HG02763 (cell line): Measurements from ENCODE around the gene HECTD2.
"Not testable (repeated sequence)": the region's sequence is repeated elsewhere in the genome, so short reads cannot be mapped to it uniquely, and the experiment has no call there.

ENCODE experiments used
- ATAC-seq: cut with Tn5 transposase; IDR thresholded peaks from one replicate; pipeline ENCODE4 v1.9.1; 2021; ENCODE audit warnings: mild to moderate bottlenecking, moderate library complexity; ENCODE audit not compliant: unreplicated experiment

The HECTD2 gene

DNA sequence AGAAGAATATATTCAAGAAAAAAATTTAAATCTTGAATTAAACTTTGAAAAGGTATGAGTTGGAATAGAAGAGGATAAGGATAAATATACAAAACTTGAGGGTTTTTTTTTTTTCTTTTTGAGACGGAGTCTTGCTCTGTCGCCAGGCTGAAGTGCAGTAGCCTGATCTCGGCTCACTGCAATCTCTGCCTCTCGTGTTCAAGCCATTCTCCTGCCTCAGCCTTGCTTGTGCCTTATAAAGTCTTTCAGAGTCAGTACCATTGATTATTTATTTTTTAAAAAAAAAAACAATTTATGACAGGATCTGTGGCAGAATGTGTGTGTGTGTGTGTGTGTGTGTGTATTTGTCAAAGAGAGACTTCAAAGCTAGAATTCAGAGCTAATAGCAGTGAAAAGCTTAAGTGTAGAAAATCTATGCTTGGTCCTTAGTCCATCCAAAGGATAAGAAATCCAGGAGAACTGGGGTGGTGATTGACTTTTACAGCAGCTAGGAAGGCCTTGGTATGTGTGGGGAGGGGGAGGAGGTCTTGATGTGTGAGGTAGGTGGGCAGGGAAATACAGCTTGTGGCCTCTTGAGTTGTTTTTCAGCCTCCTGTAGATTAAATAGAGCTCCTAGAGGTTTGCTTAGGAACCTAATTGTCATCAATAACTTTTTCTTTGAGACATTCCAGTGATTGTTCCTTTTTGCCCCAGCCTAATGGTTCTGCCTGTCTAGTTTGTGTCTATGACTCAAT is 2.4 kb downstream of the HECTD2 start:
- no peak for ATAC-seq

DNA sequence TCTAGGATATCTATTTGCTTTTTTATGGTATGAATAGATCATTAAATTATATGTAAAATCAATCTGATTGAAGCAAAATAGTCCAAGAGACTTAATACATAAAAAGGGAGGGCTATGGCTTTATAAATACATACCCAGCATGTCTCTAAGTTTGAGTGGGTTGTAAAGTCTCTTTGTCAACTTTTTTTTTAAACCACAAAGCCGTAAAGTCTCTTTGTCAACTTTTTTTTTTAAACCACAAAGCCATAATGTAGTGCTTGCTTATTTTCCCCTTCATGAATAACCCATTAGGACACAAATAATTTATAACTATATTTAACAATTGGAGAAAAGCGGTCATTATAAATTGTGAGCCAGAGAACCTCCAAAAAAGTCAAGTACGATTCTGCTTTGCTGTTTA is 5.7 kb downstream of the HECTD2 start:
- no peak for ATAC-seq

DNA sequence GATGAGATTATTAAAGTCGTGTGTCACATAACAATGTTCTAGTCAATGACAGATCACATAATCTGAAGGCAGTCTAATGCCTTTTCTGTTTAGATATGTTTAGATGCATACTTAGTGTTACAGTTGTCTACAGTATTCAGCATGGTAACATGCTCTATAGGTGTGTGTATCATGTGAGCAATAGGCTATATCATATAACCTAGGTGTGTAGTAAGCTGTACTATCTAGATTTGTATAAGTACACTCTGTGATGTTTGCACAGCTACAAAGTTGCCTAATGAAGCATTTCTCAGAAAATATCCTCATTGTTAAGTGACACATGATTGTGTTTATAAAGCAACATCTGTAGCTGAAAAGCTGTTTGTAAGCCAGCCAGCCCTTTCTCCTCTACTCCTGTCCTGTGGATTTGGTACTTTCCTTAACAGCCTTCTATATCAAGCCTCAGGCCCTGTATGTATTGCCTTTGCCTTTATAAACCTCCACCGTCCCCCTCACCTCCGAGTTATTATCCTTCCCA is 6.3 kb downstream of the HECTD2 start:
- no peak for ATAC-seq

DNA sequence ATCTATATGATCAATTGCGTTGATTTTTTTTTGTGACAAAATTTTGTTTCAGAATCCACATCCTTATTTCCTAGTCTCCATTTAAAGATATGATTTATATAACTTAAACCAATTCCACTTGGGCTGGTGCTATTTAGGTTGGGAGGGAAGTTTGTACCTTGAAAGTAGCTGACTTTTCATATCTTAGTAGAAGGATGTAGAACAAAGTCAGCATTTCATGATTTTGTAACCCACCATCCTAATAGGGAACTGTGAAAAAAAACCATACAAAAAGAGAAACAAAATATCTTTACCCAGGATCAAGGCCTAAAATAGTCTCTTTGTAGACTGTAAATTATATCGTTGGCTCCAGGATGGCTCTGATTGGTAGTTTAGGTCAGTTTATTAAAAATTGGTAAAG is 8.3 kb downstream of the HECTD2 start:
- ATAC-seq, result no peak

DNA sequence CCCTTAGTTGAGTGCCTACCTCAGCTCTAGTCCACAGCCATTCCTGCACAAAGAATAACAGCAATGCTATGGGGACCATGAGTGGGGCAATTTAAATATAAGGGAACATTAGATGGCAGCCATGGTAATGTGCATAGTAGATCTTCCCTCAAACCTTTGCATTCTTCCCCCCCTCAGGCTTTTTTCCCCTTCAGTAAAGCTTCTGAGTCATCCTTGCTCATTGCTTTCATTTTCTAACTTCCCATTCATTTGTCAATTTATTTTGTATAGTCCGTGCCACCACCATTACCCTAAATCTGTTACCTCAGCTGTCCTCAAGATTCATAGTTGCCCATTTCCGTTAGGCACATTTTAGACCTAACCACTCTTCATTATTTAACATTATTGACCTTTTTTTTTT is 10.7 kb downstream of the HECTD2 start:
- ATAC-seq, result no peak

DNA sequence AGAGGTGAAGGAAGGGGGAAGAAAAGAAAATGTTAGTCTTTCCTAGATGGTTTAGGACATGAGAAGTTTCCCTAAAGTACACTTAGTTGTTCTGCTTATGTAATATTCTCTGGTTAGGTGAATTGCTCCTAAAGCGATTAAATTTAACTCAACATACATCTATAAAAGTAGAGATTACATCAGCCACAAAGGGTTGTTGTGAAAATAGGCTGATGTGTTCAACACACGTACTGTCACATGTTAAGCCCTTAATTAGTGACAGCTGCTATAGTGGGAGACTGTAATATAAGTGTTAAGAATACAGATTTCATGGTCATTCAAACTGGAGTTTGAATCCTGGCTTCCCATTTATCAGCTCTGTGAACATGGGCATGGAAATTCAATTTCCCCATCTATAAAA is 12.8 kb downstream of the HECTD2 start:
- no peak for ATAC-seq

DNA sequence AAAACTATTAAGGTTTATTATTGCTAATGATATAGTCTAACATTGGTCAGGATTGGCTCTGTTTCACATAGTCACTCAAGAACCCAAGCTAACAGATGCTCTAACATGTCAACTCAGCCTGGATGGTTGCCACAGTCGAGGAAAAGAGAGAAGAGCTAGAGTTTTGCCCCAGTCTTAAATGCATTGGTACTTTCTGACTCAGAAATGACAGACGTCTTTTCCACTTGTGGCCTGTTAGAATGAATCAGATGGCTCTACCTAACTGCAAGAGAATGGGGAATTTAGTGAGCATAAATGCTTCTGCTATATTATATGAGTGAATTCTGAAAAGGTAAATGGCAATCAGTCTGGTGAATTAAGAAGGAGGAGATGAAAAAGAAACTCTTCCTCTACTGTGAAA is 13.9 kb downstream of the HECTD2 start:
- no peak for ATAC-seq

DNA sequence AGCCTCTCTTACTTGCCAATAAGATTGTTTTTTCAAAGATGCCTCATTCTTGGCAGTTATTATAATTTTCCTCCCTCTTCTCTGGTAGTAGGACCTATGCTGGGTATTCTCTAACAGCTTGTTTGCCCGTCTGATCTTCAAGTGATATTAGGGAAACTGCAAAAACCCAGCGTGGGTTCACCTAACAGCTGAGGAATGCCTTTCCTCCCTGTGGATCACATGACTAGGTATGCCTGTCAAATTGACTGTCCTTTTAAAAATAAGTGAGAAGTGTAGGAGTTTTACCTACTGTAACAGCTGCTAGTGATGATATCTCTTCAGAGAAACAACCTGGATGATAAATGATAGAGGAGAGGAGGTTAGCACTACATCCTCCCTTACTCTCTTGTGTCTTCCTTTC is 22.0 kb downstream of the HECTD2 start:
- no peak for ATAC-seq

DNA sequence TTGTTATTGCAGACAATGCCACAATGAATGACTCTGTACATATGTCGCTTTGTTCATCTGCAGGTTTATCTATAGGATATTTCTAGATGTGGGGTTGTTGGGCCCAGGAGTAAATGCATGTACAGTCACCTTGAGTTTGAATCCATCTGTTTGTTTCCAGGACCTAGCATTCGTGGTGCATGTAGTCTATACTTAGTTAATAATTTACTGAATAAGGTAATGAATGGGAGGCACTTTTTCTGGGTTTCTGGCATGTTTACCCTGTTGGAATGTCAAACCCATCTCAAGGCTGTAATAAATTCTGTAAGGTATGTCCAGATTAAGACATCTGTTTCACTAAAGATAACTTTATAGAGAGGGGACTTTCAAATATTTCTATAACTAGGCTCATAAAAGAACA is 23.5 kb downstream of the HECTD2 start:
- no peak for ATAC-seq

DNA sequence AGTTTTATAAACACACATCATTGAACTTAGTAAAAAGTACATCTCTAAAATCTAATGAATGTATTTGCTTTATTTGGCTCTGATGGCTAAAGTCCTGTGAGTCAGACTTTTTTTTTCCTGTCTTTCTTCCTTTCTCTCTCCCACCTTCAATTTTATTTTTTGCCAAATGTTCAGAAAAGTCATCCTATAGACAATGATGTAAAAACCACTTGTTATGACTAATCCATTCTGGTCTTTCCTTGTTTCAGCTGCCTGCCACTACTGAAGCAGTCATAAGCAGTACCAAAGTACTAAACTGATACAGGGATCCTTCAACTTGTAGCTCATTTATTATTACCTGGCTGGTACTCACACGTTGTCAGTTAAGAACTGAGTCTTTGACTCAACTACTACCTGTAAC is 23.9 kb downstream of the HECTD2 start:
- ATAC-seq, result no peak

DNA sequence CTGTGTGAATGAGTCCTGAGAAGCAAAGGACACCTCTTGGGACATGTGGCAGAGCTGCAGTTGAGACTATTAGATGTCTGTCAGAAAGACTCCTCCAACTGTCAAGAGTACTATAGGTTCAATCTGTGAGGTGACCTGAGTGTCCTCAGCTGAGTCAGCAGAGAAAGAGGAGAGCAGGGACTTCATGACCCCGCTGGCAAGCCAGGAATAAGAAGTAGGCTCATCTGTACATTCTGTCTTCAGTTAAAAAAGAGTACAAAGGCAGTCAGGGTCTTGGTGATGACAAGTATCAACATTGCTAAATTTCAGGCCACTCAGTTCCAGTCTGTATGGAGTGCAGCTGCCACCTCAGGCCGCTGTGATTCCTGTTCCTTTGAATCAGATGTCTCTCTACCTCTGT is 25.1 kb downstream of the HECTD2 start:
- no peak for ATAC-seq

DNA sequence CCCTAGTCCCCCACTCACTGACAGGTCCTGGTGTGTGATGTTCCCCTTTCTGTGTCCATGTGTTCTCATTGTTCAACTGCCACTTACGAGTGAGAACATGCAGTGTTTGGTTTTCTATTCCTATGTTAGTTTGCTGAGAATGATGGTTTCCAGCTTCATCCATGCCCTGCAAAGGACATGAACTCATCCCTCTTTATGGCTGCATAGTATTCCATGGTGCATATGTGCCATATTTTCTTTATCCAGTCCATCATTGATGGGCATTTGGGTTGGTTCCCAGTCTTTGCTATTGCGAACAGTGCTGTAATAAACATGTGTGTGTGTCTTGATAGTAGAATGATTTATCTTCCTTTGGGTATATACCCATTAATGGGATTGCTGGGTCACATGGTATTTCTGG is 28.1 kb downstream of the HECTD2 start:
- ATAC-seq, result not testable (repeated sequence)

DNA sequence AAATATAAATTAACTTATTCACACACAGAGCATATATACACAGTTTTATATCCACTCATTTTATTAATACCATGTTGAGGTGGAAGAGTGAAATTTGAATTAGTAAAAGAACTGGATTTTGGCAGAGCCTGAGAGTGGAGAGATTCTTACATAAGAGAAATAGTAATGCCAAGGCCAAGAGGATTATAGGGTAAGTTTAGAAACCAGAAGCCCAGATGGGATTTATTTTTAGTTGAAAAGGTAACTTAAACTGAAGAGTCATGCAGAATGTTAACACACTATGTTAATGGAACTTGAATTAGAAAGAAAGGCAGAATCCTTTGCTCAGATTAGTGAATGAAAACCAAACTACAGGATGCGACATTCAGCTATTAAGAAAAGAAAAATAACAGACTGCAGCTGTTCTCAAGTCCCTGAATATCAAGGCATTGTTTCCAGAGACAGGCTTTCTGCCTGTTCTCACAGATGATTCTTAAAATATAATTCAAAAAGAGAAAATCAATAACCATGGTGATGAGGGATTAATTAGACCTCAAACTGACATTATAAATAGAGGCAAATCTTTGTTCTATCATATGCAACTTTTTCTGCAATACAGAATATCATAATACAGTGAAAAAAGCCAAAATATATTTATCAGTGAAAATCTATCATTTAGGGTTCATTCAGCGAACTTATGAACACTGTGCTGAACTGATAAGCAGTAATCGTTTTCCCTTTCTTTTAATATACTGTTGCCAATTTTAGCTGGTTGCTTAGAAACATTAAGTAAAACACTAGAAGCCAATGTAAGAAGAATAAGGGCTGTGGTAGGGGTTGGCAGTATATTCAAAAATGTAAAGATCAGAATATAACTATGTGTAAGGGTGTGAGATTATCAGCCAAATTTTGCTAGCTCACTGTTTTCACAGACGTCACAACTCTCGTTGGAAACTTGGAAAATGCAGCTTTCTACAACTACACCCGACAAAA is 34.4 kb downstream of the HECTD2 start:
- ATAC-seq, result no peak

DNA sequence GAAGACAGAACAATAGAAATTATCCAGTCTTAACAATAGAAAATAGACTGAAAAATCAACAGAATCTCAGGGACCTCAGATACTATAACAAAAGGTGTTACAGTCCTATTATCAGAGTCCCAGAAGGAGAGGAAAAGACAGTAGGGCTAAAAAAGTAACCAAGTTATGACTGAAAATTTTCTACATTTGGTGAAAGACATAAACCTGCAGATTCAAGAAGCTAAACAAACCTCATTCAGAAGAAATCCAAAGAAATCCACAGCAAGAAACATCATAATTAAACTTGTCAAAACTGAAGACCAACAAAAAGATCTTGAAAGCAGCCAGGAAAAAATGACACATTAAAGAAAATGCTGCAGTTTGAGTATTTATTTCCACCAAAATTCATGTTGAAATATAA is 41.9 kb downstream of the HECTD2 start:
- ATAC-seq, result no peak

DNA sequence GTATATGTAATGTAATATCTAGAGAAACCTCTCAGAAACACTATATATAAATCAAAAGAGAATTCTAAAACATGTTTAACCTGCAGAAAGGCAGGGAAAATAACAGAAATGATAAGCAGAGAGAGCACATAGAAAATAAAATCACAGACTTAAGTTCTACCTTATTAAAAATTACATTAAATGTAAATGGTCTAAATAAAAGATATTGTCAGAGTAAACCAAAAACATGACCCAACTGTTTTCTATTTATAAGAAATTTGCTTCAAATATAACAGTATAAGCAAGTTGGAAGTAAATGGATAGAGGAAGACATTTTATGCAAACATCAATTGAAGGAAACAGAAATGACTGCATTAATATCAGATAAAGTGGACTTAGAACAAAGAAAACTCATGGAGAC is 43.4 kb downstream of the HECTD2 start:
- ATAC-seq, result no peak

DNA sequence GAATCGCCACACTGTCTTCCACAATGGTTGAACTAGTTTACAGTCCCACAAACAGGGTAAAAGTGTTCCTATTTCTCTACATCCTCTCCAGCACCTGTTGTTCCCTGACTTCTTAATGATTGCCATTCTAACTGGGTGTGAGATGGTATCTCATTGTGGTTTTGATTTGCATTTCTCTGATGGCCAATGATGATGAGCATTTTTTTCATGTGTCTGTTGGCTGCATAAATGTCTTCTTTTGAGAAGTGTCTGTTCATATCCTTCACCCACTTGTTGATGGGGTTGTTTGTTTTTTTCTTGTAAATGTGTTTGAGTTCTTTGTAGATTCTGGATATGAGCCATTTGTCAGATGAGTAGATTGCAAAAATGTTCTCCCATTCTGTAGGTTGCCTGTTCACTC is 45.0 kb downstream of the HECTD2 start:
- not testable (repeated sequence) for ATAC-seq

DNA sequence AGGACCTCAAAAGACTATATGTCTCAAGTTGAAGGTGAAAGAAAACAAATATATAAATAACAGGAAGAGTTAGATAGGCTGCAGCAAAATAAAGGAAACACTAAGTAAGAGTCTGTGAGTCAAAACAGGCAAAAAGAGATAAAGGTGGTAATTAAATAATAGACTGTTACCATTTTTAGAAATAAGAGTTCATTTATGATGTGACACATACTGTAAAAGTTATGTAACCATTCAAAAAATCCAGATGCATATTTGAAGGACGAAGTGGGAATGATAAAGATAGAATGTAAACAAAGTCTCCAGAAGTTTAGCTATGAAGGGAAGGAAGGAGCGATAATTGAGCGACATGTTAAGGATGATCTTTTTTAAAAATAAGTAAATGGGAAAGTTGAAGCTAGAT is 50.5 kb downstream of the HECTD2 start:
- ATAC-seq, result no peak

DNA sequence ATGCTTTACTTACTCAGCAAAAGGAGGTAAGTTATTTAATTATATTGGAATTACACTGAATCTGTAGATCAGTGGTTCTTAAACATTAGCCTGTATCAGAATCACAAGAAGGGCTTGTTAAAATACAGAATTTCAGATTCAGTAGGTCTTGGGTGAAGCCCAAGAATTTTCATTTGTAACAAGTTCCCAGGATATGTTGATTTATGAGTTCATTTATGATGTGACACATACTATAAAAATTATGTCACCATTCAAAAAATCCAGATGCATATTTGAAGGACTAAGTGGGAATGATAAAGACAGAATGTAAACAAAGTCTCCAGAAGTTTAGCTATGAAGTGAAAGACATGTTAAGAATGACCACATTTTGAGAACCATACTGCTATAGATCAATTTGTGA is 52.3 kb downstream of the HECTD2 start:
- no peak for ATAC-seq

DNA sequence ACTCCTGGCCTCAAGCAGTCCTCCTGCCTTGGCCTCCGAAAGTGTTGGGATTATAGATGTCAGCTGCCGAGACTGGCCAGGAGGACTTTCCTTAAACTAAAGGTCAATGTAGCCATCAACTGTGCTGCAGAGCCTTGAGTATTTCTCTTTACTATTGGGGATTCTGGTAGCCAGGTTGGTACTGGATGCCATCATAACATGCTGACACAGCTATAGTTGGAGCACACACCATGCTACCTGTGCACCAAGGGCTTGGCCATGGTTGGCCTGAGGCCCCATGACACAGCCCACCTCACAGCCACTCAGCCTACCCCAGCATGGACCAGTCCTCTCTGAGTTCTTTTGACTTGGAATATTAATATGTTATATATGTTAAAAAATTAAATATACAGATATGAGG is 54.4 kb downstream of the HECTD2 start:
- no peak for ATAC-seq

DNA sequence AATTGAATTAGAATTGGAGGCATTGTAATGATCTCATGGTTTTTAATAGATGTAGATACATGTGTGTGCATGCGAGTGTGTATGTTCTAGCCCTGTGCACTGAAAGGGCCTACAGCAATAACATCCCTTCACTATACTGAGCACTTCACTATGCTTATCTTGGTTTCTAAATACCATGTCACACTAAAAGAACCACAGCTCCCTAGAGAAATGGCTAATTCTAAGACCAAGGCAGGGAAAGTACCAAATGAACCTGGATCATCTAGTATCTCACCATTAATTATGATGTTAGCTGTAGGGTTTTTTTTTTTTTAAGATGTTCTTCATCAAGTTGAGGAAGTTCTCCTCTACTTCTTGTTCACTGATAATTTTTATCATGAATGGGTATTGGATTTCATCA is 55.1 kb downstream of the HECTD2 start:
- ATAC-seq, result no peak

DNA sequence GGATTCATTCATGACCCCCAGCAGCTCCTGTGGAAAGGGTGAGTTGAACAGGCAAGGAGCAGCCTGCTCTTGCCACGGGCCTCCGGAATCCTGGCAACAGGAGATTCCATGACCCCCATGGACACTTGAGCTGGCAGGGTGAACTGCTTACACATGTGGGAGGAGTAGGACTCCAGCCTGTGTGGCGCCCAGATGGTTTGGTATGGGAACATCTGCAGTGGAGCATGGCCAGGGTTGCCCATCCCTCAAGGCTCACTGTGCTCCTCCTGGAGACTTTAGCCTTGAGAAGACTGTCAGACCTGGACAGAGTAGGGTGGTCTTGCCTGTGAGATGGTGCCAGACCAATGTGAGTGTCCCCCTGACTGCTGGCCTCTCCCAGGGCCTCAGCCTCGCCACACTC is 57.0 kb downstream of the HECTD2 start:
- no peak for ATAC-seq

DNA sequence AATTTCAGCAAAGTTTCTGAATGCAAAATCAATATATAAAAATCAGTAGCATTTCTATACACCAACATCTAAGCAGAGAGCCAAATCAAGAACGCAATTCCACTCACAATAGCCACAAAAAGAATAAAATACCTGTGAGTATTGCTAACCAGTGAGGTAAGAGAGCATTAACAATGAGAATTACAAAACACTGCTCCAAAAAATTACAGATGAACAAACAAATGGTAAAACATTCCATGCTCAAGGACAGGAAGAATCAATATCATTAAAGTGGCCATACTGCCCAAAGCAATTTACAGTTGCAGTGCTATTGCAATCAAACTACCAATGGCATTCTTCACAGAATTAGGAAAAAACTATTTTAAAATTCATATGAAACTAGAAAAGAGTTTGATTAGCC is 61.5 kb downstream of the HECTD2 start:
- ATAC-seq, result no peak
